AG09319 (cell line): ENCODE data around the gene FXYD5.
"Not testable (repeated sequence)": the region's sequence is repeated elsewhere in the genome, so short reads cannot be mapped to it uniquely, and the experiment has no call there.

Experiments used
- DNase-seq: peaks from one replicate; pipeline ENCODE4 v3.0.0-alpha.2; 2010; ENCODE audit warnings: low read depth; ENCODE audit errors: extremely low read depth
- CTCF ChIP-seq: IDR thresholded peaks from 2 replicates; pipeline ENCODE4 v1.5.1; 2011; ENCODE audit warnings: low read depth, mild to moderate bottlenecking, inconsistent platforms, low read length, moderate library complexity

The FXYD5 gene

DNA sequence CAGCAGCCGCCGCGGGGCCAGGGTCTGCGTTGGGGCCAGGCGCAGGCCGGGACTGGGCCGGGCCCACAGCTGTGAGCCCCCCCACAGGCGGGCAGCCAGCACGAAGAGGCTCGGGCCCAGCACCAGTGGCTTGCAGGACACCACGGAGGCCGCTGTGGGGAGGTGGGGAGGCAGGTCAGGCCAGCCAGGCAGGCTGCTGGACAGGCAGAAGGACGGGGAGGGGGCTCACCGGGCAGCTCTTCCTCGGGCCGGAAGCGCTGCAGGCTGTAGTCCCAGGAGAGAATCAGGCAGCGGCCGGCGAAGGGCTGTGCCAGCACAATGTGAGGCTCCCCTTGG is 27.9 kb upstream of the FXYD5 start:
- DNase-seq: no peak
- TF ChIP-seq CTCF: no peak

DNA sequence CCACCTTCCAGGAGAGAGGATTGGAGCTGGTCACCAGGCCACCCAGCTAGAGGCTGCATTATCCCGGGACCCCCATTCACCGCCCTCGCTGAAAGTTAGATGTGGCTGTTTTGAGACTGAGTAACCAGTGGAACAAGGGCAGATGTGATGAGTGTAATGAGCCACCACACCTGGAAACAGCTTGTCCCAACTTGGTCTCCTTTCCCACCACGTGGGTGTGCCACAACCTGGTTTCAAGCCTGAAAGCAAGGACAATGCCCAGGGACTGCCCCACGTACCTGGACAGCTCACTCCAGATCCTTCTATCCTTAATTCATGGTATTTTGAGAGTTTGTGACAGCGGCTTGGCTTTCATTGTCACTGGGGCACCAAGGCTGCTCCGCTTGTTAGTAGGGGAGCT is 26.7 kb upstream of the FXYD5 start:
- DNase-seq: no peak
- no peak for TF ChIP-seq CTCF

- TF ChIP-seq CTCF: no peak
- DNase-seq: no peak
Observed at GRCh38 chr19:35128398-35129057, 26.0 kb upstream of the FXYD5 start.

DNA sequence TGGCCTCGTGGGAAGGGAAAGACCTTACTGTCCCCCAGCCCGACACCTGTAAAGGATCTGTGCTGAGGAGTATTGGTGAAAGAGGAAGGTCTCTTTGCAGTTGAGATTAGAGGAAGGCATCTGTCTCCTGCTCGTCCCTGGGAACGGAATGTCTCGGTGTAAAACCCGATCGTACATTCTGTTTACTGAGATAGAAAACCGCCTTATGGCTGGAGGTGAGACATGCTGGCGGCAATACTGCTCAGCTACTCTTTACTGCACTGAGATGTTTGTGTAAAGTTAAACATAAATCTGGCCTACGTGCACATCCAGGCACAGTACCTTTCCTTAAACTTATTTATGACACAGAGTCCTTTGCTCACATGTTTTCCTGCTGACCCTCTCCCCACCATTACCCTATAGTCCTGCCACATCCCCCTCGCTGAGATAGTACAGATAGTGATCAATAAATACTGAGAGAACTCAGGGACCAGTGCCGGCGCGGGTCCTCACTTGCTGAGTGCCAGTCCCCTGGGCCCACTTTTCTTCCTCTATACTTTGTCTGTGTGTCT is 24.7 kb upstream of the FXYD5 start:
- DNase-seq: not testable (repeated sequence)

GRCh38 chr19:35130761-35131720 is 23.5 kb upstream of the FXYD5 start:
- DNase-seq: no peak

DNA sequence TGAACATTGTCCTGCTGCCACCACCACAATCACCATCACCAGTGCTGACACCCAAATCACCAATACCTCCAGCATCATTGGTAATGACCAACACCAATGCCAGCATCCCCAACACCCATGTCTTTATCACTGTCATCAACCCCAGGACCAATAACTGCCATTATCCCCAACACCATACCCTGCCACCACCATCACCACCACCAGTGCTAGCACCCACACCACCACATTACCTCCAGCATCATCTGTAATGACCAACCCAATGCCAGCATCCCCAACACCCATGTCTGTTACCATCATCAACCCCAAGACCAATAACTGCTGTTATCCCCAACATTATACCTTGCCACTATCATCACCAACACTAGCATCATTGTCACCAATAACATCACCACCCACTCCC is 22.3 kb upstream of the FXYD5 start:
- TF ChIP-seq CTCF: no peak
- no peak for DNase-seq

More at GRCh38 chr19:35130761-35131720, 23.5 kb upstream of the FXYD5 start:
- TF ChIP-seq CTCF: no peak

GRCh38 chr19:35133826-35134225 is 20.7 kb upstream of the FXYD5 start:
- no peak for TF ChIP-seq CTCF
- no peak for DNase-seq
